Measurements from ENCODE around the gene CFAP65. TPM values are rescaled to one million over a fixed set of nuclear protein-coding genes. Genes with fewer than 3 reads are reported as not detected.

The CFAP65 gene
- total RNA-seq, 2 donors from 2014 or later = not detected

DNA sequence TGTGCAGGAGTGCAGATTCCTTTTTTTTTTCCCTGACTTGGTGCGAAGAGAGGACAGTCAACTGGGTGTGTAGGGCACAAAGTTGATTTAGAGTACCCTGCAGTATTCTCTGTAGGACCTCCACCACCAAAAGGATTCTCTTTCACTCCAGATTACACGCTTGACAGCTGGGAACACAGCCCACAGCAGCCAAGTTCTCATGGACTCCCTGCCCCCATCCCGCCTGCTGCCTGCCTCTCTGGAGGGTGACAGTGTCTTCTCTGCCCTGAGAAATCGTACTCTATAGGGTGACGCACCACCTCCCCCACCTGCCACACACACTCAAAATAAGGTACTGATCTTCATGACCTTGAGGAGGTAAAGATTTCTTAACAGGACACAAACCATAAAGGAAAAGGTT, 46.0 kb upstream of the CFAP65 start:
- peaks cover 5% of the 10 kb centered on the region for H3K4me1 ChIP-seq
- DNase-seq = no peak
- H3K36me3 ChIP-seq (replicated peaks in 1 of 2; ENCODE audit: insufficient read depth in 1 of 2, low read depth in 2 of 2) = no peaks in the 10 kb centered on the region
- no peak overlapping the region for H3K27ac ChIP-seq
- TF ChIP-seq POLR2A (IDR thresholded peaks at IDR 0.05) = no peak
- TF ChIP-seq, protein P1, sequence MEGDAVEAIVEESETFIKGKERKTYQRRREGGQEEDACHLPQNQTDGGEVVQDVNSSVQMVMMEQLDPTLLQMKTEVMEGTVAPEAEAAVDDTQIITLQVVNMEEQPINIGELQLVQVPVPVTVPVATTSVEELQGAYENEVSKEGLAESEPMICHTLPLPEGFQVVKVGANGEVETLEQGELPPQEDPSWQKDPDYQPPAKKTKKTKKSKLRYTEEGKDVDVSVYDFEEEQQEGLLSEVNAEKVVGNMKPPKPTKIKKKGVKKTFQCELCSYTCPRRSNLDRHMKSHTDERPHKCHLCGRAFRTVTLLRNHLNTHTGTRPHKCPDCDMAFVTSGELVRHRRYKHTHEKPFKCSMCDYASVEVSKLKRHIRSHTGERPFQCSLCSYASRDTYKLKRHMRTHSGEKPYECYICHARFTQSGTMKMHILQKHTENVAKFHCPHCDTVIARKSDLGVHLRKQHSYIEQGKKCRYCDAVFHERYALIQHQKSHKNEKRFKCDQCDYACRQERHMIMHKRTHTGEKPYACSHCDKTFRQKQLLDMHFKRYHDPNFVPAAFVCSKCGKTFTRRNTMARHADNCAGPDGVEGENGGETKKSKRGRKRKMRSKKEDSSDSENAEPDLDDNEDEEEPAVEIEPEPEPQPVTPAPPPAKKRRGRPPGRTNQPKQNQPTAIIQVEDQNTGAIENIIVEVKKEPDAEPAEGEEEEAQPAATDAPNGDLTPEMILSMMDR (IDR thresholded peaks at IDR 0.05) = no peak
- intact Hi-C loops (cut with DNase I) = no loop called here
- no peak overlapping the region for H3K4me3 ChIP-seq
- WGBS, 2 donors = 92 to 93% methylated on average over 5 of the region's 5 CpGs
- no peaks in the 10 kb centered on the region for H3K27me3 ChIP-seq
- no peaks in the 10 kb centered on the region for H3K9me3 ChIP-seq
- no peak for ATAC-seq

DNA sequence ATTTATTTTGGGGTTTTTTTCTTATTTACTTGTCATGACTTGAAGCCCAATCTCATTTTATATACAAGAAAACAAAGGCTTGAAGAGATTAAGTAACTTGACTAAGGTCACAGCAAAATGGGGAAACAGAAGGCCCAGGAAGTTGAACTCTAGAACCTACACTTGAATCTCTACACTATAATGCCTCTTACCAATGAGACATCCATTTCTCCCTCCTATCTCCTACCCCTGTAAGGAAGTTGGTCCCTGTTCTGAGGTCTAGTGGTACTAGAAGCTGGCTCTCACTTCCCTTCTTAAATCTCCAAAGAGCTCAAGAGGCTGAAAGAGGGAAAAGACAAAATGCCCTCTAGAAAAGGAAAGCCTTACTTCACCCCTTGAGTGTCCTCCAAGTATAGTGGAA, 44.9 kb upstream of the CFAP65 start:
- ATAC-seq (no peak), DNase-seq (no peak)
- Histone ChIP-seq H3K27me3 (no peaks in the 10 kb centered on the region), H3K9me3 (no peaks in the 10 kb centered on the region), H3K27ac (no peak overlapping the region), H3K36me3 (replicated peaks in 1 of 2; ENCODE audit: insufficient read depth in 1 of 2, low read depth in 2 of 2) (no peaks in the 10 kb centered on the region), H3K4me3 (no peak overlapping the region), H3K4me1 (peaks cover 14% of the 10 kb centered on the region)
- intact Hi-C loops (cut with DNase I) = no loop called here
- TF ChIP-seq, protein P1 (IDR thresholded peaks at IDR 0.05) = no peak
- TF ChIP-seq POLR2A (IDR thresholded peaks at IDR 0.05) = no peak

DNA sequence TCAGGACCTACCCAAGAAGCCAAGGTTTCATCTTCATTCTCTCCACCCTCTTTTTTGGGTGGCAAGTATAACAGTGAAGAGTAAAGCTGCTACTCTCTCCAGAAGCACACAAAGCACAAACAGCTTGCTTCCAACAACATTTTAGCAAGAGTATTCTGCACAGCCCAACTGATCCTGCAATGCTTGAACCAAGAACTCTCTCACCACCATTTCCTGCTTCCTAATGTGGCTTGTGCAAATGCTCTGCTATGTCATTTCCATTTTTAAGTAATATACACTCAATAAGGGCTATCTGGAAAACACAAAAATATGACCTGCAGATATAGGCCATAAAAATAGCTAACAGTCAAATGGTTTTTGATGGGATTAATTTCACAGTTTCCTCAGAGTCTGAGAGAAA, 43.5 kb upstream of the CFAP65 start:
- no peak for TF ChIP-seq POLR2A (IDR thresholded peaks at IDR 0.05)
- Histone ChIP-seq H3K27me3 (no peaks in the 10 kb centered on the region), H3K4me3 (no peak overlapping the region), H3K9me3 (no peaks in the 10 kb centered on the region), H3K27ac (no peak overlapping the region), H3K4me1 (peaks cover 14% of the 10 kb centered on the region), H3K36me3 (replicated peaks in 1 of 2; ENCODE audit: insufficient read depth in 1 of 2, low read depth in 2 of 2) (no peaks in the 10 kb centered on the region)
- DNase-seq (no peak), ATAC-seq (no peak)
- intact Hi-C loops (cut with DNase I) = no loop called here

DNA sequence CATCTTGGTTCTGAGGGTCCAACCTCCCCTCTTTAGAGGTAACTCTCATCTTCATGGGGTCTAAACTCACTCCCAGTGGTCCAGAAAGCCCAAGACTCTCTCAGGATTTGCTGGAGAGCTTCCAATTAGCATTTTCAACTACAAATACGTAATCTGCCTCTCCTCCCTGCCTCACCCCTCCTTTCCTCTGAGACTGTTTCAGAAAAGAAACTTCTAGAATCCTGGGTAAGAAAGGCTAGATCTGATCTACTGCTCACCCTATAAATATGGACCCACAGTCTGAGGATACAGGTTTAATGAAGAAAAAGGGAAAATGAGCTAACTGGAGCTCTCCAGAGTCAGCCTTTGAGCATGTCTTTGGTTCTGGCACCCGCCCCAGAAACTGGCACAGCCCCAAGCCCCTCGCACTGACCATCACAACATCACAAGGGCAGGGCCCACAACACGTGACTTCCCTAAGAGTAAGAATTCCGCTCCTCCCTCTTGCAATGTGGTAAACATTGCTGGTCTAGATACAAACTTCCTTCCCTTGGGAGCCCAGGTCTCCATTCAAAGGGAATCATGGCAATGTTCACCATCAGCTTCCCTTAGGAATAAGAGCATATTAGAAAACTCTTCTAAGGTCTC, 41.1 kb upstream of the CFAP65 start:
- Histone ChIP-seq H3K9me3 (no peaks in the 10 kb centered on the region), H3K4me1 (peaks cover 14% of the 10 kb centered on the region), H3K36me3 (replicated peaks in 1 of 2; ENCODE audit: insufficient read depth in 1 of 2, low read depth in 2 of 2) (no peaks in the 10 kb centered on the region), H3K4me3 (no peak overlapping the region), H3K27ac (peak overlapping the region; percentile 29 to 54 (median 42)), H3K27me3 (no peaks in the 10 kb centered on the region)
- ATAC-seq = peak; percentile 27
- 38 to 40% methylated on average over 5 of the region's 5 CpGs for WGBS, 2 donors
- intact Hi-C loops (cut with DNase I) = no loop called here
- no peak for TF ChIP-seq POLR2A (IDR thresholded peaks at IDR 0.05)
- TF ChIP-seq, protein P1 (IDR thresholded peaks at IDR 0.05) = no peak
- peak in 2 of 4 donors; percentile 4 to 26 for DNase-seq

DNA sequence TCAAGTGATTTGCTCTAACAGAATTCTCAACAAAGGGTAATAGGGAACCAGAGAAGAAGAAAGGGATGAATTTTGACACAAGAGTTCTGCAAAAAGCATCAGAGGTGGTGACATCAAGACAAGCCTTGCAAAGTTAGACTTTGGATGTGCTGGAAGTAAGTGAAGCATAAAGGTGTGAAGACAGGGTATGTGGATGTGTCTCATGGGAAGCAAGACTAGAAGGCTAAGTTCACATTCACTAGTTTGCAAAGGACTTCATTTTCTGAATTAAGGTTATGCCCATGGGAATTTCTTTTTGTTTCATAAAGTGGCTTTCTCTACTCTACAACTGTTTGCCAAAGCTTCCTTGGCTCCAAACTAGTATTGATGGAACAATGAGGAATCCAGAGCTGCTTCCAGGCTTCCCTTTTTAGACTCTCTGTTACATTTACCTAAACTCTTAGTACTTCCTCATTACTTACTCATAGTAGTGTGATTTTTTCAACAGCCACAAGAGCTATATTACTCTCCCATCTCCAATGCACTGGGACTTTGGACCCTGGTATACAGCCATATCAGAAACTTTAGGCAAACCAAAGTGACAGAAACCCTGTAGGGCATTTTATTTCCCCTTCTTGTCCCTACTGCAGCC, 40.5 kb upstream of the CFAP65 start:
- TF ChIP-seq POLR2A (IDR thresholded peaks at IDR 0.05) = no peak
- TF ChIP-seq, protein P1 (IDR thresholded peaks at IDR 0.05) = peak in 1 of 7 experiments; percentile 11
- ATAC-seq (peak; percentile 87), DNase-seq (peak in 3 of 4 donors; percentile 23 to 39 (median 30))
- intact Hi-C loops (cut with DNase I) = no loop called here
- Histone ChIP-seq H3K4me3 (no peak overlapping the region), H3K4me1 (peaks cover 14% of the 10 kb centered on the region), H3K27me3 (no peaks in the 10 kb centered on the region), H3K9me3 (no peaks in the 10 kb centered on the region), H3K27ac (peak overlapping the region in 3 of 4 donors; percentile 29 to 48 (median 35)), H3K36me3 (replicated peaks in 1 of 2; ENCODE audit: insufficient read depth in 1 of 2, low read depth in 2 of 2) (no peaks in the 10 kb centered on the region)
